Vagina (tissue), 2 donors: Measurements from ENCODE around the gene SYP.

Source experiments
- CTCF ChIP-seq, 3 experiments: fragments of 450-650 bp in 2 of 3; fragments of 200-600 bp in 1 of 3; sonication (generic) in 1 of 3; IDR thresholded peaks; one replicate each; pipeline ENCODE4 v1.5.1; 2017 to 2019; ENCODE audit warnings: antibody characterized with exemption in 3 of 3, mild to moderate bottlenecking in 2 of 3, moderate library complexity in 2 of 3
- POLR2A ChIP-seq, 2 donors: fragments of 450-650 bp; IDR thresholded peaks; one replicate each; pipeline ENCODE4 v1.6.1; 2017; ENCODE audit warnings: antibody characterized with exemption in 2 of 2, mild to moderate bottlenecking in 2 of 2, moderate library complexity in 2 of 2

GRCh38 chrX:49139713-49140112, 60.3 kb downstream of the SYP start:
- no peak for TF ChIP-seq CTCF (IDR thresholded peaks at IDR 0.05)
- no peak for TF ChIP-seq POLR2A (IDR thresholded peaks at IDR 0.05)
